NCI-H187 (cell line): ENCODE data around the gene SIRPA.

Experiments
- DNase-seq, 2 experiments: peaks; one replicate each; lab custom pipeline; 2025; lab: John Stamatoyannopoulos, UW

The SIRPA gene

GRCh38 chr20:1870792-1871550 is 24.2 kb upstream of the SIRPA start:
- no peak for DNase-seq

- DNase-seq: no peak
Measured at GRCh38 chr20:1871807-1872458, 23.3 kb upstream of the SIRPA start.

DNA sequence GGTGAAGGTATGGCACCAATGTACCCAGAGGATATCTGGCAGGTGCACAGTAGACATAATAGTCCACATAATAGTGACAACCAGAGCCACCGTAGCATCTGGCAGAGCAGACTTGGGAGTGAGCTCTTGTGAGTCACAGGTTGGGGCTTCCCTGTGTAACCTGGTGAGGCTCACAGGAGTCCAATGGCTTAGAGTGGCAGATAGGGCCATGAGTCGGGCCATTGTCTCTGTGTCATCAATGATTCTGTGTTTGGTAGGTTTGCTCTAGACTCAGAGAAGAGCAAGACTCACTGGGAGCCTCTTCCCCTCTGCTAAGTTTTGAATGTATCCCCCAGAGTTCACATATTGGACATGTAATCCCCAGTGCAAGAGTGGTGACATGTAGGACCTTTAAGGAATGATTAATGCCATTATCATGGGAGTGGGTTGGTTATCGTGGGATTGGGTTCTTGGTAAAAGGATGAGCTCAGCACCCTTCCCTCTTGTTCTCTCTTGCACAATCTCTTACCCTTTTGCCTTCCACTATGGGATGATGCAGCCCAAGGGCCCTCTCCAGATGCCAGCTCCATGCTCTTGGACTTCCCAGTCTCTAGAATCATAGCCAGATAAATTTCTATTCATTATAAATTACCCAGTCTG is 22.6 kb upstream of the SIRPA start:
- DNase-seq: no peak

DNA sequence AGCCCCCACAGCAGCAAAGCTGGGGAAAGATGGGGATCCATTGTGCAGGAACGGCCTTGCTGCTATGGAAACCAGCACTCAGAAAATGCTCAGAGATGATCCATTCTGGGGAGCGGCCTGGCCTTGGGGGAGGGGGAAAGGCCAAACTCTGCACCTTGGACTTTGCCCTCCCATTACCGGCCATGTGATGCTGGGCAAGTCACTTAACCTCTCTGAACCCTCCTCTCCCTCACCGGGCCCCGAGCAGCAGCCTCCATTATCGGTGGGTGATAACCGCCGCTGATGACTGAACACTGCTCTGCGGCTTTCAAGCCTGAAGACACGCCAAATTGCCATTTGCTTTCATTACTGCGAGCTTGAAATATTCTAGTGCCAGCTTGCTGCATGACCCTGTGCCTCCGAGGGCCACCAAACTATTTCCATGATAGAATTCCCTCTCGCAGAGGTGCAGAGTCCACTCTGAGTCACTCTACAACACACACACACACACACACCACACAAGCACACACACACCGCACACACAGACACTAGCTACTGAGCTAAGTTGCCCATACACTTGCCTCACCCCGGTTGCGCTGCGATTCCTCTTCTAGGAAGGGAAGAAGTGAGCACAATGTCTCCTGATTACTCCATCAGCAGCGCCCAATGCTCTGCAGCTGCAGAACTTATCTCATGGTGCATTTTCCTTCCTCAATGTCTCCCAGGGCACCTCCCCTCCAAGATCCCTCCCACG is 20.6 kb upstream of the SIRPA start:
- no peak for DNase-seq

DNA sequence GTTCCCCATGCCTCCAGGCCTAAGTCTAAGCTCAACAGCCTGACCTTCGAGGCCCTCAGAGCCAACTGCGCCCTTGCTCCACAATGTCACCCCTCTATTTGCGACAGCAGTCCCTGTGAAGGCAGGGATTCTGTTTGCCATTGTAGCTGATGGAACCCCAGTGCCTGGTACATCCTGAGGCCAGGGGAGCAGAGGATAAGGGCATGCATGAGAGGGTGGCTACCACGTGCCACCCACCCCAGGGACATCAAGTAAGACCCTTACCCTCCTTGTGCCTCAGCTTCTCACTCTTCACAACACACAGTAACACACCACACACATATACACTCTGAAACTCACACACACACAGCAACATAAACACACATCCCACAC is 20.0 kb upstream of the SIRPA start:
- DNase-seq: no peak

- DNase-seq: no peak
Measured at GRCh38 chr20:1875762-1876161, 19.4 kb upstream of the SIRPA start.

DNA sequence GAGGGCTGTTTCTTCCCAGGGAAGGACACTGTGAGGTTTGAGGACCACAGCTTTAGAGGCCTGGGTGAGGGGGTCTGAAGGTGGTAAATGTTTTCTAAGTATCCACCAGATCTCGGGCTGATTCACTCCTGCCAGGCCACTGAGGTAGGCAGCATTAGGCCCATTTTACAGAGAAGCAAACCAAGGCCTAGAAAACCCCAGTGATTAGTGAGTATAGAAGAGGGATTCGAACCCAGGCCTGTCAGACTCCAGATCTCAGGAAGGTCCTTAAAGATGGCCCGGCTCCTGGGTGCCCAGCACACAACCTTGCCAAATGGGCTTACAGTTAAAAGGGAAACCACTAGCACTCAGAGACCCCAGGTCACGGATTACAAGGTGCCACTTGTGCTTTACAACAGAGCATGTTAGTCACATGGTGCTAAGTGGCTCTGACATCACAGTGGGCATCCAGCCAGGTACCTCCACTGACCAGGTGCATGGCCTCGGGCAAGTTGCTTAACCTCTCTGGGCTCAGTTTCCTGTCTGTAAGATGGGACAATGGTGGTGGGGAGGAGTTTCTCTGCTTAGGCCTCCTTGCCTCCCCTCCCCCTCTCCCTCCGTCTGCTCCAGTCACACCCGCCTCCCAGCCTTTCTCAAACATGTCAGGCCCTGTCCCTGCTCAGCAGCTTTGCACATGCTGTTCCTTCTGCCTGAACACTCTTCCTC is 18.8 kb upstream of the SIRPA start:
- no peak for DNase-seq

GRCh38 chr20:1876975-1877608 is 18.1 kb upstream of the SIRPA start:
- DNase-seq: no peak

- DNase-seq: no peak
Measured at GRCh38 chr20:1877609-1878200, 17.5 kb upstream of the SIRPA start.

DNA sequence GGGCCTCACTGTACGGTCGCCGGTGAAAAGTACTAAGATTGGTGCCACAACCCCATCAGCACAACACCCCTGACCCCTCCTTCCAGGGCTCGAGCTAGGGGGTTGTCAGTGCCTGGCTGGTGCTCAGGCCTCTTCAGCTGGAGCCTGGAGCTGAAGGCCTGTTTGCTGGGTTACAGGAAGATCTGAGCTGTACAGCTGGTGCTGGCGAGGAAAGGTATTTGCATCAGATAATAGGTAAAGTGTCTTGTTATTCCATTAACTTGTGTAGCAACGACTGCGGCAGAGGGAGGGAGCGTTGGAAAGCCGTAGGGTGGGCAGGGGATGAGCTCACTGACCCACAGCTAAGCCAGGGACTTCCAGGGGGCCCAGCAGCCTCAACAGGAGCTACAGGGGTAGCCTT is 15.8 kb upstream of the SIRPA start:
- no peak for DNase-seq

- no peak for DNase-seq
Measured at GRCh38 chr20:1879934-1880333, 15.3 kb upstream of the SIRPA start.

DNA sequence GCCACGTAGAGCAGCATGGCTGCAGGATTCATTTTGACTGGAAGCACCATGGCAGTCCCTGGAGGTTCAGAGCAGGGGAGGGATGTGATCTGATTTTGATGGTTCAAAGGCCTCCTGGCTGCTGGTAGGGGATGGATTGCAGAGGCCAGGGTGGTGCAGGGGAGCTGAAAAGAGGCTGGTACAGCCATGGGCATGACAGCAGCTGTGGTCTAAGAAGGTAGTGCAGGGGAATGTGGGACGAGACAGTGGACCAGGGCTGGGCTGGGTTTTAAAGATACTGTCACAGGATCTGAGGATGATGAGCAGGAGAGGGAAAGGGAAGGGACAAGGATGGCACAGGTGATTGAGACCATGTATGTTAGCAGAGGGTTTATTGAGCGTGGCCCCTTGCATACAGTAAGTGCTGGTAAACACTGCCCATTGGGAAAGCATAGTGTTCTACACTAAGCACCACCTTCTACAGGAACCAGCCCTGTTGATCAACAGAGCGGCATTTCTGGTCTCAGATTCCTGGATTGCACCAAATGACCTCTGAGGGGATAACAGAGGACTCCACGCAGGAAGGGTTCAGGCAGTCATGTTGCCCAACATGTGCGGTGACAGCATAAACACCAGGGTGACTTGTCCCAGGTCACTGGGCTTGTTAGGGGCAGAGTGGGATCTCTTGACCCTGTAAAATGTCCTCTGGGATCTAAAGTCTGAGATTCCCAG is 14.5 kb upstream of the SIRPA start:
- DNase-seq: no peak

GRCh38 chr20:1881240-1881835 is 13.9 kb upstream of the SIRPA start:
- no peak for DNase-seq

- DNase-seq: no peak
Measured at GRCh38 chr20:1882026-1882425, 13.2 kb upstream of the SIRPA start.

GRCh38 chr20:1883986-1884385 is 11.2 kb upstream of the SIRPA start:
- no peak for DNase-seq

GRCh38 chr20:1885254-1885653 is 10.0 kb upstream of the SIRPA start:
- DNase-seq: no peak

DNA sequence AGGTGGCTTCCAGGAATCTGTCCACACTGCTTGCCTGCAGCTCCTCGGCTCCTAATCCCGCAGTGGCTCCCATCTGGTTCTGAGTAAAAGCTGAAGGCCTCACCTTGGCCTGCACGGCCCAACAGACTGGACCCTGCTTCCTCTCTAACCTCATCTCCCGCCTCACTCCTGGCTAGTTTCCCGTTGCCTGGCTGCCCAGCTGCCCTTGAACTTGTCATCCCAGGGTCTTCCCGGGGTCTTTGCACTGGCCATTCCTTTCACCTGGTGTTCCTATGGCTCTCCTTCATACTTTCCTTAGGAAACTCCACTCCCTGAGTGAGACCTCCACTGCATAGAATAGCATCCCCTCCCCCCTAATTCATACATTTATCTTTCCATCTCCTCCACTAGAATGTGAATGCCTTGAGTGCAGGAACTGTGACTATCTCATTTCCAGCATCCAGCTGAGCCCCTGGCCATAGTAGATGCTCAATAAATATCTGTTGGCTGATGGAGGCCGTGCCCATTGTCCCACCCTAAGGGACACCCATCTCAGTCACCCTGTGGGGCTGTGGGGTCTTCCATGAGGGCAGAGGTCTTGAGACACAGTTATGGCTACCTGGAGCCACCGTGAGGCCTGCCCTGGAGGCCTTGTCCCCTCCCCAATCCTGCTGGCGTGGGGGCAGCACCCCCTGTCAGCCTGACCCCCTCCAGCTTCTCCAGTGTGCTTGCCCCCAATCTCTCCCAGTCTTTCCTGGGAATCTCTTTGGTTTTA is 9.1 kb upstream of the SIRPA start:
- DNase-seq: no peak

DNA sequence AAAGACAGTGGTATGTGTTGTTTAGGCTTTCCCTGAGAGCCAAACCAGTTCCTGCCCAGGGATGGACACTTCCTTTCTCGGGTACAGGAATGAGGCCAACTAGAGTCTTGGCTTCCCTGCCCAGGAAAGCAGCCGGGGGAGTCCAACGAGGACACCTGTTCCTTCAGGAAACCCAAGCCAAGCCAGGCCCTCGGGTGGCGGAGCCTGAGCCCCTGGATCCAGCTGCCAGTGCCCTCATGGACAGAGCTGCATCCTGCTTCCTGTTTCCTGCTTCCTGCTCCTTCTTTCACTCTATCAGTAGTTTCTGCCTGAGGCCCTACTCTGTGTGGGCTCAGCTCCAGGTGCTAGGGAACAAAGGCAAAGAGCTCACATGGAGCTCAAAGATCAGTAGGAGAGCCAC is 7.9 kb upstream of the SIRPA start:
- DNase-seq: no peak

- no peak for DNase-seq
Measured at GRCh38 chr20:1887756-1888155, 7.5 kb upstream of the SIRPA start.
